K562 (cell line): ENCODE data around the gene UBAP1L. TPM values are rescaled to one million over a fixed set of nuclear protein-coding genes. Genes with fewer than 3 reads are reported as not detected.

ENCODE experiments used
- ATAC-seq: fragments of 200-7000 bp; cut with Tn5 transposase; 3 replicates; pipeline ENCODE4 v1.9.1; 2020; ENCODE audit warnings: moderate library complexity
- BruUV-seq: library from RNA; stranded (reverse); fragments of 400-500 nt; replicated peaks from 2 replicates; lab custom pipeline; 2021; lab: Mats Ljungman, UMichigan
- CTCF ChIA-PET: fragments of 300-600 bp; formaldehyde crosslinking; extraction: SDS; loops from one replicate; lab custom pipeline; 2021; ENCODE audit warnings: low intra/inter-chr PET ratio; lab: Yijun Ruan, JAX
- POLR2A ChIA-PET: fragments of 300-600, 350-650 bp; sonication (Branson Sonifier 250); formaldehyde crosslinking; extraction: SDS; loops from one replicate; lab custom pipeline; 2021; ENCODE audit warnings: antibody characterized with exemption, inconsistent platforms; lab: Yijun Ruan, JAX
- DNase-seq, 4 experiments: peaks; one replicate each; pipeline versions ENCODE4 v3.0.0 to v3.0.0-alpha.2; 2011 to 2018; ENCODE audit warnings: low spot score in 3 of 4, mixed read lengths in 3 of 4; ENCODE audit errors: extremely low read depth in 1 of 4
- FAIRE-seq: peaks from 2 replicates; lab custom pipeline; 2011; peaks lifted over from hg19 to GRCh38; lab: Jason Lieb, UNC
- H2AFZ ChIP-seq: 2 replicates; pipeline ENCODE4 v1.6.0; 2011; ENCODE audit warnings: low read depth, low read length, control low read depth, inconsistent platforms
- H3K27ac ChIP-seq: fragments of 200-600 bp; 3 replicates; pipeline ENCODE4 v1.8.0; 2011; ENCODE audit warnings: low read depth, mild to moderate bottlenecking, control low read depth, inconsistent platforms, low read length, moderate library complexity, mixed read lengths; ENCODE audit errors: extremely low read depth
- H3K27me3 ChIP-seq, 2 experiments: fragments of 300-600 bp in 1 of 2; 2 replicates in 1 of 2; 3 replicates in 1 of 2; pipeline versions ENCODE4 v1.6.0 to v1.8.0; 2011; ENCODE audit warnings: inconsistent platforms in 2 of 2, low read length in 2 of 2, mild to moderate bottlenecking in 1 of 2, mixed read lengths in 1 of 2, moderate library complexity in 1 of 2; ENCODE audit not compliant: control insufficient read depth in 2 of 2, insufficient read depth in 2 of 2
- H3K36me3 ChIP-seq: fragments of 300-600 bp; 3 replicates; pipeline ENCODE4 v1.8.0; 2011; ENCODE audit warnings: mild to moderate bottlenecking, low read length, inconsistent platforms; ENCODE audit not compliant: control insufficient read depth, insufficient read depth
- H3K4me1 ChIP-seq, 2 experiments: fragments of 200-600 bp in 1 of 2; replicated peaks in 1 of 2; 2 replicates in 1 of 2; 3 replicates in 1 of 2; pipeline versions ENCODE4 v1.5.1 to v1.8.0; 2011; ENCODE audit warnings: inconsistent platforms in 2 of 2, low read length in 2 of 2, mild to moderate bottlenecking in 1 of 2, mixed read lengths in 1 of 2, moderate library complexity in 1 of 2; ENCODE audit not compliant: control insufficient read depth in 2 of 2, insufficient read depth in 2 of 2
- H3K4me2 ChIP-seq: 2 replicates; pipeline ENCODE4 v1.6.1; 2011; ENCODE audit warnings: low read length, control low read depth, inconsistent platforms, mixed read lengths; ENCODE audit not compliant: insufficient read depth
- H3K4me3 ChIP-seq: fragments of 200-600 bp; sonication (generic), shearing (Covaris generic); 2 replicates; pipeline ENCODE4 v1.5.1; 2016; ENCODE audit warnings: control low read depth, inconsistent platforms
- H3K79me2 ChIP-seq: fragments of 200-600 bp; 3 replicates; pipeline ENCODE4 v1.8.0; 2011; ENCODE audit warnings: low read length, inconsistent platforms; ENCODE audit not compliant: control insufficient read depth, insufficient read depth
- H3K9ac ChIP-seq, 2 experiments: 2 replicates each; pipeline versions ENCODE4 v1.6.0 to v1.6.1; 2011; ENCODE audit warnings: low read depth in 2 of 2, low read length in 2 of 2, control low read depth in 1 of 2, inconsistent platforms in 1 of 2, mild to moderate bottlenecking in 1 of 2, mixed read lengths in 1 of 2; ENCODE audit not compliant: insufficient read depth in 1 of 2
- H3K9me1 ChIP-seq: one replicate; pipeline ENCODE4 v1.6.0; 2011; ENCODE audit warnings: inconsistent platforms, mild to moderate bottlenecking, low read length, moderate library complexity; ENCODE audit not compliant: control insufficient read depth, insufficient read depth
- H3K9me3 ChIP-seq: replicated peaks from 2 replicates; pipeline ENCODE4 v1.5.1; 2011; ENCODE audit warnings: low read depth, low read length, inconsistent platforms; ENCODE audit not compliant: control insufficient read depth, insufficient read depth
- H4K20me1 ChIP-seq: replicated peaks from 2 replicates; pipeline ENCODE4 v1.6.1; 2011; ENCODE audit warnings: low read length, inconsistent platforms, mixed read lengths; ENCODE audit not compliant: control insufficient read depth, insufficient read depth
- DEAF1 ChIP-seq: fragments of 450-650 bp; formaldehyde crosslinking; IDR thresholded peaks from 2 replicates; pipeline ENCODE4 v1.4.0; 2020; ENCODE audit warnings: mild to moderate bottlenecking, moderate library complexity
- MEF2A ChIP-seq: IDR thresholded peaks from 2 replicates; pipeline ENCODE4 v1.6.1; 2011; ENCODE audit warnings: low read depth, mild to moderate bottlenecking, low read length, moderate library complexity; ENCODE audit not compliant: control insufficient read depth
- NFIC ChIP-seq: fragments of 450-650 bp; IDR thresholded peaks from 2 replicates; pipeline ENCODE4 v1.6.1; 2017; ENCODE audit warnings: mild to moderate bottlenecking, inconsistent platforms
- SMARCA5 ChIP-seq: fragments of 450-650 bp; IDR thresholded peaks from 2 replicates; pipeline ENCODE4 v1.6.1; 2016
- TBP ChIP-seq: optimal IDR thresholded peaks from 2 replicates; pipeline ENCODE3; 2011; ENCODE audit warnings: low read depth, low read length, improper control_type of control experiment
- ZNF561 ChIP-seq: fragments of 450-650 bp; formaldehyde crosslinking; conservative IDR thresholded peaks from 2 replicates; pipeline ENCODE4 v1.4.0; 2020; ENCODE audit warnings: mild to moderate bottlenecking, moderate library complexity
- WGBS: fragments of 100-300 bp; shearing (Covaris generic); methylation state at CpG from one replicate; pipeline ENCODE4 v1.1.6; 2016; ENCODE audit warnings: low coverage, mixed read lengths; ENCODE audit not compliant: insufficient coverage; ENCODE audit errors: missing lambda C conversion rate; 5-methylcytosine and 5-hydroxymethylcytosine counted together
- in situ Hi-C: fragments of 300-500 bp; cut with MboI; formaldehyde crosslinking; loops from 4 replicates; pipeline ENCODE4 v1.15.0; 2018; ENCODE audit warnings: inconsistent platforms, mixed read lengths
- intact Hi-C: fragments of 100-400 bp; cut with micrococcal nuclease; formaldehyde crosslinking; loops from 2 replicates; pipeline ENCODE4 v1.14.2; 2022
- polyA plus RNA-seq, 8 experiments: library from polyadenylated mRNA; depleted of rRNA in 4 of 8; stranded (reverse) in 5 of 8; unstranded in 3 of 8; fragments of >200 nt; fragmentation: Nextera tagmentation in 2 of 8; fragmentation: Illumina TruSeq in 1 of 8; extraction: Ambion mirVana in 2 of 8; extraction: Trizol in 1 of 8; gene quantifications; 2 replicates each; pipeline versions ENCODE4 v1.2.1 to v1.2.3, GENCODE V29; 2011 to 2014; ENCODE audit warnings: inconsistent platforms in 1 of 8, missing spikeins in 1 of 8
- total RNA-seq, 7 experiments: library from RNA; depleted of rRNA in 6 of 7; stranded (reverse); fragments of >200 nt in 6 of 7; fragmentation: Illumina TruSeq in 2 of 7; extraction: Trizol in 2 of 7; gene quantifications; 2 replicates each; pipeline versions ENCODE4 v1.2.1 to v1.2.3, GENCODE V29; 2011 to 2021; ENCODE audit warnings: low replicate concordance in 1 of 7

Gene UBAP1L
- total and polyA plus RNA-seq, 9 of the 15 experiments (the other 6 are each of a cell fraction or from before 2014, with no cell fraction given), result 0.16 to 0.71 (median 0.41) TPM; not detected in 2

DNA sequence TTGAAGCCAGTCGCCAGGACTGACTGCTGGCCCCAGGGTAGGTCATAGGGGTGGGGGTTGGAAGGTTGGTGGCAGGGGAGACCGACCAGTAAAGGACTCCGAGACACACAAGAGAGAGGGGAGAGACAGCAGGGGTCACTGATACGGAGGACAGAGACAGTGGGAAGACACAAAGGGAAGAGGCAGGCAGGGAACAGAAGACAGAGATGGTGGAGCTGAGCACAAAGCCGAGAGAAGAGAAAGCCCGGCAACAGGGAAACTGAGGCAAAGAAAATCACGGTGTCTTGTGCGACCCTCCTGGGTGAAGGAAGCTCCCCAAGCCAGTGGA is 47.7 kb downstream of the UBAP1L start (continued):
- TF ChIP-seq TBP (no peak), SMARCA5 (no peak), DEAF1 (CRISPR knock-in tag) (no peak)

DNA sequence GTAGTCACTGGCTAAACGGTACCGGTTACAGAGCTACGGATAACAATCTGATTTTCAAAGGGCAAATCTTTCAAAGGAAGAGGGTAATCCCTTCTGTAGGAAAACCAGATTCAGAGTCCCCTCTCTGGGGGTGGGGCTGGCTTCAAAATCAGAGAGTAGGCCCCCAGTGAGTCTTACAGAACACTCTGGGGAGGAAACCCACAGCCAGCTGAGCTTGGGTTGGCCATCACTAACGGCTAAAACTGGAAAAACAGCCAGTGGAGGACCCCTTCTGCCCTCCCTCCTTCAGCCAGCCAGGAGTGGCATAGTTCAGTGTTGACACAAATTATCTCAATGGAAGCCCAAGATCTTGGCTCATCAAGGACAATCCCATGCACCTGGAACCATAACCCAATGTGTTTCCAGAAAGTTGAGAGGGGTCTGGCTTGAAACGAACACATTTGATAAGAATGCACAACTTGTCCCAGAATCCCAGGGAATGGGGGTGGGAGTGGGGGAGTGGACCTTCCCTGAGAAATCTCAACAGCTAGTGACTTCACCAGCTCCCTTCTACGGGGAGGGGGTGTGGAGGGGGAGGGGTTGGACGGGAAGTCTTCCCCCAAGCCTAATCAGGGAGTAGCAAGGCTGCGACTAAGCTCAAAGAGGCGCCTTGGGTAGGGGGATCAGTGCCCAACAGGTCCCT is 48.2 kb downstream of the UBAP1L start:
- in situ Hi-C loops (no loop called here), intact Hi-C loops (no loop called here)
- DNase-seq, result no peak
- peaks cover 31 to 62% of the 10 kb centered on the region in 2 experiments for H3K27me3 ChIP-seq
- POLR2A ChIA-PET, result interaction anchor here (0.6 to 1.3 kb wide), 5 partner anchors 9 to 238 kb away, joined by 3 to 4 read pairs (median 3); partner anchors contain the start of gene RNU5B-1
- no peak for TF ChIP-seq ZNF561 (CRISPR knock-in tag)
- no peak for TF ChIP-seq MEF2A
- TF ChIP-seq NFIC, result no peak
- no peaks in the 10 kb centered on the region for H3K79me2 ChIP-seq
- peaks cover 0 to 10% of the 10 kb centered on the region in 2 experiments; a peak in 1 of 5 replicates for H3K4me1 ChIP-seq
- FAIRE-seq, result no peak
- ATAC-seq, result no peak
- no peak overlapping the region for H3K27ac ChIP-seq
- no peaks in the 10 kb centered on the region for H3K36me3 ChIP-seq
- no peaks in the 10 kb centered on the region for H3K9me3 ChIP-seq
- H3K9me1 ChIP-seq, result no peaks in the 10 kb centered on the region
- BruUV-seq, result no TSS peak
- 14% methylated on average over 5 of the region's 9 CpGs for WGBS
- CTCF ChIA-PET, result no interaction called here
- no peak overlapping the region for H2AFZ ChIP-seq
- no peak overlapping the region for H3K9ac ChIP-seq
- no peak overlapping the region for H3K4me3 ChIP-seq
- peaks cover 3% of the 10 kb centered on the region; the same call in 1 of the 2 replicates for H4K20me1 ChIP-seq
- no peak overlapping the region for H3K4me2 ChIP-seq
